Uterus (tissue), 2 donors: ENCODE measurements around the gene MTURN.

Experiments used
- CTCF ChIP-seq, 4 experiments: fragments of 200-600 bp in 2 of 4; fragments of 450-650 bp in 2 of 4; sonication (generic) in 2 of 4; IDR thresholded peaks; one replicate each; pipeline ENCODE4 v1.5.1; 2016 to 2019; ENCODE audit warnings: antibody characterized with exemption in 4 of 4, mild to moderate bottlenecking in 2 of 4, moderate library complexity in 1 of 4
- POLR2A ChIP-seq, 2 donors: fragments of 450-650 bp; IDR thresholded peaks; one replicate each; pipeline ENCODE4 v1.6.1; 2016; ENCODE audit warnings: antibody characterized with exemption in 2 of 2, mild to moderate bottlenecking in 1 of 2, moderate library complexity in 1 of 2

DNA sequence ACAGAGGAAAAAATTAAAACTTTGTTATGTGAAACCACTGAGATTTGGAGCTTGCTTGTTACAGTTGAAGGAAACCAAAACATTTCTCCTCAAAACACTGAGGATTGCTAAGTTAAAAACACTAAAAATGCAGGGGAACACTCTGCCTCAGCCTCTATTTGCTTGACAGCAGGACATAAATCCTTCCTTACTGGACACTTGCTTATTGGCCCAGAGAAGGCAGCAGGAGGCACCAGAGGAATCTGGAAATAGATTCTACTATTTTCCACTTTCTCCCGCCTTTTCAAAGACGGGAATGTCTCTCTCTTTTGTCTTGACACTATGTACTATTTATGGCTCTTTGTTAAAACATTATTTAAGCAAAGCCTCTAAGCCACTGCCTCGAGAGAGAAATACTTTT lies 67.9 kb downstream of the MTURN start:
- TF ChIP-seq CTCF (IDR thresholded peaks at IDR 0.05), result no peak
- no peak for TF ChIP-seq POLR2A (IDR thresholded peaks at IDR 0.05)
